ENCODE measurements around the gene ARPC5L. TPM values are rescaled to one million over a fixed set of nuclear protein-coding genes. Genes with fewer than 3 reads are reported as not detected.

ARPC5L gene
- total and polyA plus RNA-seq, 2 of the 13 experiments (the other 11 are each of a cell fraction or from before 2014, with no cell fraction given), result 29.9 to 33.8 TPM

- H4K20me1 ChIP-seq (ENCODE audit: insufficient read depth, low read length), result no peaks in the 10 kb centered on the region
- in situ Hi-C loops (cut with HindIII; ENCODE audit: extremely low pct_ligation_motif_present, low pct_unique_long_range_greater_than_20kb) (no loop called here), intact Hi-C loops (cut with micrococcal nuclease; ENCODE audit: unreplicated experiment) (no loop called here)
- FAIRE-seq (no peak), DNase-seq (ENCODE audit: low spot score) (no peak), ATAC-seq (no peak)
- H3K9me3 ChIP-seq (ENCODE audit: low read length), result no peaks in the 10 kb centered on the region
- TF ChIP-seq MZF1 (CRISPR knock-in tag; IDR thresholded peaks at IDR 0.05; ENCODE audit: borderline replicate concordance) (no peak), SNRNP70 (IDR thresholded peaks at IDR 0.05; ENCODE audit: low read depth, low read length) (no peak), ZNF383 (CRISPR knock-in tag; IDR thresholded peaks at IDR 0.05; ENCODE audit: borderline replicate concordance) (no peak), HIVEP1 (CRISPR knock-in tag; IDR thresholded peaks at IDR 0.05) (no peak), ZNF574 (CRISPR knock-in tag; IDR thresholded peaks at IDR 0.05) (no peak), THAP8 (CRISPR knock-in tag; IDR thresholded peaks at IDR 0.05; ENCODE audit: borderline replicate concordance) (no peak), MEIS1 (CRISPR knock-in tag; IDR thresholded peaks at IDR 0.05; ENCODE audit: borderline replicate concordance) (no peak), ZNF672 (CRISPR knock-in tag; IDR thresholded peaks at IDR 0.05) (no peak), ZNF282 (IDR thresholded peaks at IDR 0.05; ENCODE audit: partially characterized antibody) (no peak), HOMEZ (CRISPR knock-in tag; IDR thresholded peaks at IDR 0.05; ENCODE audit: low read depth) (no peak), PATZ1 (CRISPR knock-in tag; IDR thresholded peaks at IDR 0.05) (no peak), MXI1 (IDR thresholded peaks at IDR 0.05; ENCODE audit: borderline replicate concordance, low read depth, low read length) (no peak), ZNF263 (CRISPR knock-in tag; IDR thresholded peaks at IDR 0.05) (no peak), SP4 (CRISPR knock-in tag; IDR thresholded peaks at IDR 0.05) (no peak), ZNF276 (CRISPR knock-in tag; IDR thresholded peaks at IDR 0.05; ENCODE audit: low read depth) (no peak)
- no peaks in the 10 kb centered on the region for H3K4me1 ChIP-seq (ENCODE audit: insufficient read depth, low read length)
- WGBS (ENCODE audit: low lambda C conversion rate), result 96% methylated on average over 5 of the region's 5 CpGs
- no peak overlapping the region for H3K27ac ChIP-seq (ENCODE audit: extremely low read length, insufficient read depth, low read length)
- BruUV-seq (replicated peaks), result no TSS peak
- H3K9ac ChIP-seq (ENCODE audit: insufficient read depth, low read depth, low read length), result no peak overlapping the region
- peaks cover 6 to 22% of the 10 kb centered on the region in 2 experiments for H3K36me3 ChIP-seq (replicated peaks in 1 of 2; ENCODE audit: control insufficient read depth in 1 of 2, insufficient read depth in 2 of 2, low read length in 2 of 2)
- H3K4me2 ChIP-seq (ENCODE audit: low read depth, low read length), result no peak overlapping the region
- no peak overlapping the region for H2AFZ ChIP-seq (ENCODE audit: low read length)
- ChIA-PET CTCF (ENCODE audit: low intra/inter-chr PET ratio, low total read pairs) (no interaction called here), POLR2A (no interaction called here)
- H3K79me2 ChIP-seq (ENCODE audit: insufficient read depth, low read length), result no peaks in the 10 kb centered on the region
- H3K4me3 ChIP-seq (replicated peaks in 1 of 3; ENCODE audit: insufficient read depth in 1 of 3, low read depth in 2 of 3, low read length in 3 of 3), result no peak overlapping the region
- H3K27me3 ChIP-seq (ENCODE audit: control insufficient read depth in 1 of 2, insufficient read depth in 2 of 2, low read length in 2 of 2), result no peaks in the 10 kb centered on the region
Observed at GRCh38 chr9:124914753-124915405, 52.9 kb downstream of the ARPC5L start.
